Activated naive CD8-positive, alpha-beta T cell (primary cell): ENCODE measurements around the gene CCDC122.
A peak's percentile ranks its signal among the peaks of the same experiment; 100 is the strongest.

ENCODE experiments used
- H3K27ac Mint-ChIP-seq: one replicate; pipeline ENCODE4 v1.8.0; 2021; ENCODE audit warnings: mixed read lengths
- H3K27me3 Mint-ChIP-seq: one replicate; pipeline ENCODE4 v1.8.0; 2021; ENCODE audit warnings: mixed read lengths
- H3K36me3 Mint-ChIP-seq: one replicate; pipeline ENCODE4 v1.8.0; 2021; ENCODE audit warnings: mixed read lengths
- H3K4me1 Mint-ChIP-seq: one replicate; pipeline ENCODE4 v1.8.0; 2021; ENCODE audit warnings: low read depth, mixed read lengths
- H3K4me3 Mint-ChIP-seq: one replicate; pipeline ENCODE4 v1.8.0; 2021; ENCODE audit warnings: mild to moderate bottlenecking, mixed read lengths
- H3K9me3 Mint-ChIP-seq: one replicate; pipeline ENCODE4 v1.8.0; 2021; ENCODE audit warnings: low read depth, mixed read lengths

CCDC122 gene

DNA sequence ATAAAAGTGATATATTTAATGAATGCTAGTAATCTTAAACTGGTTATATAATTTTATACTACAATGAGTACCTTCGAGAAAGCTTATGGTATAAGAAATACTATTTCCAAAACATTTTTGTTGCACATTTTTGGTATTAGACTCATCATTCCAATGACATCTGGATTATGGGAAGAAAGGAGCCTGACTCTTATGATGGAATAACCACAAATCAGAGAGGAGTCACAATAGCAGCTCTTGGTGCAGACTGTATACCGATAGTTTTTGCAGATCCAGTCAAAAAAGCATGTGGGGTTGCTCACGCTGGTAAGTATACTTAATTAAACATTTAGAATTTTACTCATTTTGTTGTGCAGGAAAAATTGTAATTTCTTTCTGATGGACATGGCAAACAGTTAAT is 4.1 kb upstream of the CCDC122 start:
- Mint-ChIP-seq H3K4me3 (no peak overlapping the region), H3K9me3 (no peaks in the 10 kb centered on the region), H3K27me3 (peaks cover 3% of the 10 kb centered on the region)

GRCh38 chr13:43881580-43881979 is 2.0 kb upstream of the CCDC122 start:
- no peak overlapping the region for H3K27ac Mint-ChIP-seq
- peaks cover 31% of the 10 kb centered on the region for H3K4me1 Mint-ChIP-seq
- no peaks in the 10 kb centered on the region for H3K9me3 Mint-ChIP-seq
- H3K4me3 Mint-ChIP-seq: peak overlapping the region; percentile 34
- H3K36me3 Mint-ChIP-seq: peaks cover 8% of the 10 kb centered on the region
- H3K27me3 Mint-ChIP-seq: peaks cover 3% of the 10 kb centered on the region

More for the DNA sequence above, 4.1 kb upstream of the CCDC122 start:
- Mint-ChIP-seq H3K36me3 (peaks cover 8% of the 10 kb centered on the region), H3K4me1 (peaks cover 21% of the 10 kb centered on the region), H3K27ac (no peak overlapping the region)

DNA sequence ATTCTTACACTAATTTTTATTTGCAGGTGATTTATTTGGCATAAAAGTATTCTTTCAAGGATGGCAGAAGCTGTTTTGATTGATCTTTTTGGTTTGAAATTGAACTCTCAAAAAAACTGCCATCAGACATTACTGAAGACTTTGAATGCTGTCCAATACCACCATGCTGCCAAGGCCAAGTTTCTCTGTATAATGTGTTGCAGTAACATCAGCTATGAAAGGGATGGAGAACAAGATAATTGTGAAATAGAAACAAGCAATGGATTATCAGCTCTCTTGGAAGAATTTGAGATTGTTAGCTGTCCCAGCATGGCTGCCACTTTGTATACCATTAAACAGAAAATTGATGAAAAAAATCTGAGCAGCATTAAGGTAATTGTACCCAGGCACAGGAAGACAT is 1.4 kb upstream of the CCDC122 start:
- H3K27me3 Mint-ChIP-seq: peaks cover 3% of the 10 kb centered on the region
- peaks cover 8% of the 10 kb centered on the region for H3K36me3 Mint-ChIP-seq
- H3K9me3 Mint-ChIP-seq: no peaks in the 10 kb centered on the region
- H3K4me1 Mint-ChIP-seq: peaks cover 32% of the 10 kb centered on the region
- H3K4me3 Mint-ChIP-seq: no peak overlapping the region
- no peak overlapping the region for H3K27ac Mint-ChIP-seq

- Mint-ChIP-seq H3K36me3 (peaks cover 5% of the 10 kb centered on the region), H3K4me1 (peaks cover 32% of the 10 kb centered on the region), H3K27me3 (no peaks in the 10 kb centered on the region), H3K9me3 (no peaks in the 10 kb centered on the region), H3K4me3 (peak overlapping the region; percentile 87), H3K27ac (peak overlapping the region; percentile 80)
Measured at GRCh38 chr13:43880214-43880855, 795 bp upstream of the CCDC122 start.

- H3K36me3 Mint-ChIP-seq: peaks cover 2% of the 10 kb centered on the region
- peak within 1 kb of the TSS; percentile 87 for H3K4me3 Mint-ChIP-seq
- peaks cover 32% of the 10 kb centered on the region for H3K4me1 Mint-ChIP-seq
- H3K27ac Mint-ChIP-seq: peak within 1 kb of the TSS; percentile 91
- H3K9me3 Mint-ChIP-seq: no peaks in the 10 kb centered on the region
- no peaks in the 10 kb centered on the region for H3K27me3 Mint-ChIP-seq
Measured at GRCh38 chr13:43879755-43880181, 228 bp upstream of the CCDC122 start, which contains the start of gene LACC1. Gene LACC1 (plus strand): TSS chr13:43879904. CDS start chr13:43880986, 1,082 bp downstream.

DNA sequence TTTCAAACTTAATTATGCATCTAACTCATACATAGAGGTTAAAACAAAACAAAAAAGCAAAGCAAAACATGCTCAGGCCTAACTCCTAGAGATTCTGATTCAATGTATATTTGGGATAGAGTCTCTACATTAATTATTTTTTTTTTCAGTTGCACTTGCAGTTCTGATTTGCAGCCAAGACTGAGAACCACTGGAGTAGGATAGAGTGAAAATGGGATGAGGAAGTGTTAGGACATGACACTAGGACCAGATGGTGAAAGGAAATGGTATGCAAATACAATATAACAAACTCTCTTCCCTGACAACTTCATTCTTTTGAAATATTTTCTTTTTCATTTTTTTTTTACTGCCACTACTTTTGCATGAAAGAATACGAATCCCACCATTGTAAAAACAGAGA is 1.8 kb downstream of the CCDC122 start:
- Mint-ChIP-seq H3K27me3 (no peaks in the 10 kb centered on the region), H3K4me3 (peak overlapping the region; percentile 51), H3K4me1 (peaks cover 32% of the 10 kb centered on the region), H3K27ac (no peak overlapping the region), H3K9me3 (no peaks in the 10 kb centered on the region), H3K36me3 (no peaks in the 10 kb centered on the region)

DNA sequence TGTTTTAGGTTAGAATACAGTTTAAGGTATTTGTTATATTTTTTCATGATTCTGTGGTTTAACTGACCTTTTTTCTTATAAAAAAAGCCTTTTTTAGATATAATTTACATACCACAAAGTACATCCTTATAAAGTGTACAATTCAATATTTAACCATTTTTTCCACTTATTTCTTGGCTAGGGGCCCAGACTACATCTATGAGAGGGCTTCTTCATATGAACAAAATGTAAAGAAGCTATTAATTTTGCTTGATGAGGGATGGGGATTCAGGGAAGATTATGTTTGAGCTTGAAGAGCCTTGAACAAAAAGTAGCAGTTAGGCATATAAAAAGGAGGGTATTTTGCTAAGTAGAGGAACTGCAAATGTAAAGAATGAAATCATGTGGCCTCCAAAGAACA is 2.2 kb downstream of the CCDC122 start:
- Mint-ChIP-seq H3K4me3 (peak overlapping the region; percentile 51), H3K27me3 (no peaks in the 10 kb centered on the region), H3K4me1 (peaks cover 32% of the 10 kb centered on the region), H3K27ac (no peak overlapping the region), H3K9me3 (no peaks in the 10 kb centered on the region), H3K36me3 (no peaks in the 10 kb centered on the region)

- H3K27ac Mint-ChIP-seq: no peak overlapping the region
- H3K4me1 Mint-ChIP-seq: peaks cover 30% of the 10 kb centered on the region
- H3K4me3 Mint-ChIP-seq: no peak overlapping the region
- no peaks in the 10 kb centered on the region for H3K9me3 Mint-ChIP-seq
- no peaks in the 10 kb centered on the region for H3K27me3 Mint-ChIP-seq
- H3K36me3 Mint-ChIP-seq: no peaks in the 10 kb centered on the region
Measured at GRCh38 chr13:43876366-43876765, 3.2 kb downstream of the CCDC122 start.

DNA sequence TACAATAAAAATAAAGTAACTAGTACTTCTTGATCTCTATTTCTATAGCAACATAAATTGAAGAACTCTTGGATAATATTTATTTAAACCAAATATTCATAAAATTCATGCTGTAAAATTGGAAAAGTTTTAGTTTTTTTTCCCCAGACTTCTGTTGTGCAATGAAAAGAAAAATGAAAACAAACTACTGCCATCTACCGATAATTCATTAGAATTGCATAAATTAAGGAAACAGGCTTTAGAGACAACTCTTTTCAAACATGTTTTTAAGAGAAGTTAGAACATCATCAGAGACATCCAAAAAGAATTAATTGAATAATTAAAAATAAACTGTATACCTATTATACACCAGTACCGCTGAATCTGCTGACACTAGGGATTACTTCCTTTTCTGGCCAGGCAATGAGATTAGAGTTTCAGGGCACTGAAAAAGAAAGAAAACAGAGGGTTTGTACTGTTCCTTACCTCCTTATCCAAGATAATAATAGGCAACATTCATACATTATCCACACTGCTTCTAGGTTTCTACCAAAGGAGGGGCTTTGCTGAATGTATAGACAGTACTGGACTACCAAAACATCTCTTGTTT is 4.9 kb downstream of the CCDC122 start:
- Mint-ChIP-seq H3K9me3 (no peaks in the 10 kb centered on the region), H3K4me1 (peaks cover 17% of the 10 kb centered on the region), H3K27me3 (no peaks in the 10 kb centered on the region), H3K4me3 (no peak overlapping the region), H3K27ac (no peak overlapping the region), H3K36me3 (peaks cover 2% of the 10 kb centered on the region)

- Mint-ChIP-seq H3K4me1 (peaks cover 1% of the 10 kb centered on the region), H3K4me3 (no peak overlapping the region), H3K27me3 (no peaks in the 10 kb centered on the region), H3K36me3 (peaks cover 4% of the 10 kb centered on the region), H3K9me3 (no peaks in the 10 kb centered on the region), H3K27ac (no peak overlapping the region)
Measured at GRCh38 chr13:43872181-43872580, 7.4 kb downstream of the CCDC122 start.

DNA sequence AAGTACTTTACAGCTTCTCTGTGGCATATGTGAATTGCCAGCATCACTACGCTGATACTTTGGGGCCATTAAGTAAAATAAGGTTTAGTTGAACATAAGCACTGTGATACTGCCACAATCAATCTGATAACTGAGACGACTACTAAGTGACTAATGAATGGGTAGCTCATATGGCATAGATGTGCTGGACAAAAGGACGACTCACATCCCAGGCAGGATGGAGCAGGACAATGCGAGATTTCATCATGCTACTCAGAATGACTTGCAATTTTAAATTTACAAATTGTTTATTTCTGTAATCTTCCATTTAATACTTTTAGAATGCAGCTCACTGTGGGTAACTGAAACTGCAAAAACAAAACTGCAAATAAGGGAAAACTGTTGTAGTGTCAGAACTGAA is 13.6 kb downstream of the CCDC122 start:
- H3K27me3 Mint-ChIP-seq: no peaks in the 10 kb centered on the region
- no peak overlapping the region for H3K4me3 Mint-ChIP-seq
- no peaks in the 10 kb centered on the region for H3K9me3 Mint-ChIP-seq
- H3K36me3 Mint-ChIP-seq: peaks cover 11% of the 10 kb centered on the region
- no peaks in the 10 kb centered on the region for H3K4me1 Mint-ChIP-seq
- no peak overlapping the region for H3K27ac Mint-ChIP-seq

DNA sequence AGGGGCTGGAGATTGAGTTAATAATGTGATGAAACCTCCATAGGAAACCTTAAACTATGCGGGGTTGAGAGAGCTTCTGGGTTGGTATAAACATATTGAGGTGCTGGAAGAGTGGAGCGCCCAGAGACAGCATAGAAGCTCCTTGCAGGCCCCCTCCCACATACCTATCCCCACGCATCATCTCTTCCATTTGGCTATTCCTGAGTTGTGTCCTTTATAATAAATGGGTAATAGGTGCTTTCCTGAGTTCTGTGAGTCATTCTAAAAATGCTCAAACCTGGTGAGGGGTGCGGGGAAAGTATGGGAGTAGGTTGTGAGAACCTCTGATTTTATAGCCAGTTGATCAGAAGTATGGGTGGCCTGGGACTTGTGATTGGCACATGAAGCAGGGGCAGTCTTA is 14.6 kb downstream of the CCDC122 start:
- no peak overlapping the region for H3K4me3 Mint-ChIP-seq

DNA sequence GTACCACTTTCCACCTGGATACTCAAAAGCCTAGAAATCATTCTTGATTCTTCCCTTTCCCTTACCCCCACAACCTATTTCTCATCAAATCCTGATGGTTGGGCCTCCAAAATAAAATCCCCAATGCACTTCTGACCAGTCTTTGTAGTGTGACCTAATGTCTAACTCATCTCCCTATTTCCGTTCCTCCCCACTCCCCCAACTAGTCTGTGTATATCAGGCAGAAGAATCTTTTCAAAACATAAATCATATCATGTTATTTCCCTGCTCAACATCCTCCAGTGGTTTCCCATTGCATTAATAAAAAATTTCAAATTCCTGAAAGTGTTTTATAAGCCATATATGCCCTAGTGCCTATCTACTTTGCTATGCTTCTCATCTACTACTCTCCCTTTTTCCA is 17.7 kb downstream of the CCDC122 start:
- H3K27me3 Mint-ChIP-seq: no peaks in the 10 kb centered on the region
- H3K4me3 Mint-ChIP-seq: no peak overlapping the region
- no peaks in the 10 kb centered on the region for H3K4me1 Mint-ChIP-seq
- peaks cover 13% of the 10 kb centered on the region for H3K36me3 Mint-ChIP-seq
- H3K9me3 Mint-ChIP-seq: no peaks in the 10 kb centered on the region
- no peak overlapping the region for H3K27ac Mint-ChIP-seq

More for the DNA sequence above, 14.6 kb downstream of the CCDC122 start:
- no peaks in the 10 kb centered on the region for H3K4me1 Mint-ChIP-seq
- no peaks in the 10 kb centered on the region for H3K27me3 Mint-ChIP-seq
- H3K27ac Mint-ChIP-seq: no peak overlapping the region
- peaks cover 9% of the 10 kb centered on the region for H3K36me3 Mint-ChIP-seq
- H3K9me3 Mint-ChIP-seq: no peaks in the 10 kb centered on the region

- Mint-ChIP-seq H3K4me1 (no peaks in the 10 kb centered on the region), H3K36me3 (peaks cover 71% of the 10 kb centered on the region), H3K27ac (no peak overlapping the region), H3K4me3 (no peak overlapping the region), H3K27me3 (no peaks in the 10 kb centered on the region), H3K9me3 (peaks cover 52% of the 10 kb centered on the region)
Measured at GRCh38 chr13:43852923-43853404, 26.6 kb downstream of the CCDC122 start.

- H3K4me3 Mint-ChIP-seq: no peak overlapping the region
- H3K27ac Mint-ChIP-seq: no peak overlapping the region
- H3K4me1 Mint-ChIP-seq: no peaks in the 10 kb centered on the region
- peaks cover 52% of the 10 kb centered on the region for H3K9me3 Mint-ChIP-seq
- H3K27me3 Mint-ChIP-seq: peaks cover 1% of the 10 kb centered on the region
- H3K36me3 Mint-ChIP-seq: peaks cover 67% of the 10 kb centered on the region
Measured at GRCh38 chr13:43850873-43851272, 28.7 kb downstream of the CCDC122 start.
